K562 (cell line): ENCODE results near the gene PRDM11. TPM values are rescaled to one million over a fixed set of nuclear protein-coding genes. Genes with fewer than 3 reads are reported as not detected.

Experiments used
- ATAC-seq: fragments of 200-7000 bp; cut with Tn5 transposase; 3 replicates; pipeline ENCODE4 v1.9.1; 2020; ENCODE audit warnings: moderate library complexity
- BruUV-seq: library from RNA; stranded (reverse); fragments of 400-500 nt; replicated peaks from 2 replicates; lab custom pipeline; 2021; lab: Mats Ljungman, UMichigan
- CTCF ChIA-PET: fragments of 300-600 bp; formaldehyde crosslinking; extraction: SDS; loops from one replicate; lab custom pipeline; 2021; ENCODE audit warnings: low intra/inter-chr PET ratio; lab: Yijun Ruan, JAX
- POLR2A ChIA-PET: fragments of 300-600, 350-650 bp; sonication (Branson Sonifier 250); formaldehyde crosslinking; extraction: SDS; loops from one replicate; lab custom pipeline; 2021; ENCODE audit warnings: antibody characterized with exemption, inconsistent platforms; lab: Yijun Ruan, JAX
- DNase-seq, 4 experiments: peaks; one replicate each; pipeline versions ENCODE4 v3.0.0 to v3.0.0-alpha.2; 2011 to 2018; ENCODE audit warnings: low spot score in 3 of 4, mixed read lengths in 3 of 4; ENCODE audit errors: extremely low read depth in 1 of 4
- FAIRE-seq: peaks from 2 replicates; lab custom pipeline; 2011; peaks lifted over from hg19 to GRCh38; lab: Jason Lieb, UNC
- H2AFZ ChIP-seq: 2 replicates; pipeline ENCODE4 v1.6.0; 2011; ENCODE audit warnings: low read depth, low read length, control low read depth, inconsistent platforms
- H3K27ac ChIP-seq: fragments of 200-600 bp; 3 replicates; pipeline ENCODE4 v1.8.0; 2011; ENCODE audit warnings: low read depth, mild to moderate bottlenecking, control low read depth, inconsistent platforms, low read length, moderate library complexity, mixed read lengths; ENCODE audit errors: extremely low read depth
- H3K27me3 ChIP-seq, 2 experiments: fragments of 300-600 bp in 1 of 2; 2 replicates in 1 of 2; 3 replicates in 1 of 2; pipeline versions ENCODE4 v1.6.0 to v1.8.0; 2011; ENCODE audit warnings: inconsistent platforms in 2 of 2, low read length in 2 of 2, mild to moderate bottlenecking in 1 of 2, mixed read lengths in 1 of 2, moderate library complexity in 1 of 2; ENCODE audit not compliant: control insufficient read depth in 2 of 2, insufficient read depth in 2 of 2
- H3K36me3 ChIP-seq: fragments of 300-600 bp; 3 replicates; pipeline ENCODE4 v1.8.0; 2011; ENCODE audit warnings: mild to moderate bottlenecking, low read length, inconsistent platforms; ENCODE audit not compliant: control insufficient read depth, insufficient read depth
- H3K4me1 ChIP-seq, 2 experiments: fragments of 200-600 bp in 1 of 2; replicated peaks in 1 of 2; 2 replicates in 1 of 2; 3 replicates in 1 of 2; pipeline versions ENCODE4 v1.5.1 to v1.8.0; 2011; ENCODE audit warnings: inconsistent platforms in 2 of 2, low read length in 2 of 2, mild to moderate bottlenecking in 1 of 2, mixed read lengths in 1 of 2, moderate library complexity in 1 of 2; ENCODE audit not compliant: control insufficient read depth in 2 of 2, insufficient read depth in 2 of 2
- H3K4me2 ChIP-seq: 2 replicates; pipeline ENCODE4 v1.6.1; 2011; ENCODE audit warnings: low read length, control low read depth, inconsistent platforms, mixed read lengths; ENCODE audit not compliant: insufficient read depth
- H3K4me3 ChIP-seq: fragments of 200-600 bp; sonication (generic), shearing (Covaris generic); 2 replicates; pipeline ENCODE4 v1.5.1; 2016; ENCODE audit warnings: control low read depth, inconsistent platforms
- H3K79me2 ChIP-seq: fragments of 200-600 bp; 3 replicates; pipeline ENCODE4 v1.8.0; 2011; ENCODE audit warnings: low read length, inconsistent platforms; ENCODE audit not compliant: control insufficient read depth, insufficient read depth
- H3K9ac ChIP-seq, 2 experiments: 2 replicates each; pipeline versions ENCODE4 v1.6.0 to v1.6.1; 2011; ENCODE audit warnings: low read depth in 2 of 2, low read length in 2 of 2, control low read depth in 1 of 2, inconsistent platforms in 1 of 2, mild to moderate bottlenecking in 1 of 2, mixed read lengths in 1 of 2; ENCODE audit not compliant: insufficient read depth in 1 of 2
- H3K9me1 ChIP-seq: one replicate; pipeline ENCODE4 v1.6.0; 2011; ENCODE audit warnings: inconsistent platforms, mild to moderate bottlenecking, low read length, moderate library complexity; ENCODE audit not compliant: control insufficient read depth, insufficient read depth
- H3K9me3 ChIP-seq: replicated peaks from 2 replicates; pipeline ENCODE4 v1.5.1; 2011; ENCODE audit warnings: low read depth, low read length, inconsistent platforms; ENCODE audit not compliant: control insufficient read depth, insufficient read depth
- H4K20me1 ChIP-seq: replicated peaks from 2 replicates; pipeline ENCODE4 v1.6.1; 2011; ENCODE audit warnings: low read length, inconsistent platforms, mixed read lengths; ENCODE audit not compliant: control insufficient read depth, insufficient read depth
- ATF3 ChIP-seq, 2 experiments: fragments of 450-650 bp in 1 of 2; sonication (generic) in 1 of 2; formaldehyde crosslinking in 1 of 2; IDR thresholded peaks in 1 of 2; conservative IDR thresholded peaks in 1 of 2; 2 replicates each; pipeline versions ENCODE4 v1.6.1 to v1.8.1; 2016 to 2023; ENCODE audit warnings: mild to moderate bottlenecking in 2 of 2, moderate library complexity in 2 of 2, inconsistent platforms in 1 of 2, missing genetic modification reagents in 1 of 2
- BHLHE40 ChIP-seq: IDR thresholded peaks from 2 replicates; pipeline ENCODE4 v1.6.1; 2011; ENCODE audit warnings: low read length, improper control_type of control experiment
- CAMTA2 ChIP-seq: fragments of 250-450 bp; sonication (Bioruptor Pico); conservative IDR thresholded peaks from 2 replicates; pipeline ENCODE4 v1.5.1; 2022
- FOSL1 ChIP-seq: fragments of 200-800 bp; sonication (Bioruptor generic); conservative IDR thresholded peaks from 2 replicates; pipeline ENCODE4 v1.6.1; 2016; ENCODE audit warnings: missing genetic modification characterization, missing compliant biosample characterization
- HNRNPL ChIP-seq: fragments of 200-400 bp; formaldehyde crosslinking; IDR thresholded peaks from 2 replicates; pipeline ENCODE4 v1.6.1; 2017; ENCODE audit warnings: low read depth, mild to moderate bottlenecking, low read length
- HOXB6 ChIP-seq: fragments of 250-450 bp; sonication (Bioruptor Pico); IDR thresholded peaks from 2 replicates; pipeline ENCODE4 v1.5.1; 2022; ENCODE audit warnings: mild to moderate bottlenecking, borderline replicate concordance
- JUND ChIP-seq, 2 experiments: IDR thresholded peaks; 2 replicates in 1 of 2; 3 replicates in 1 of 2; pipeline ENCODE4 v1.6.1; 2011; ENCODE audit warnings: borderline replicate concordance in 2 of 2, low read depth in 2 of 2, low read length in 2 of 2, improper control_type of control experiment in 1 of 2, missing biosample characterization in 1 of 2, missing genetic modification characterization in 1 of 2, missing genetic modification reagents in 1 of 2
- MAZ ChIP-seq, 2 experiments: fragments of 450-650 bp in 1 of 2; sonication (generic) in 1 of 2; formaldehyde crosslinking; IDR thresholded peaks in 1 of 2; conservative IDR thresholded peaks in 1 of 2; 2 replicates each; pipeline versions ENCODE4 v1.4.0 to v1.5.0; 2020; ENCODE audit warnings: mild to moderate bottlenecking in 1 of 2, missing genetic modification reagents in 1 of 2
- NFIX ChIP-seq: fragments of 250-450 bp; sonication (Bioruptor Pico); IDR thresholded peaks from 2 replicates; pipeline ENCODE4 v1.4.0; 2020; ENCODE audit warnings: low read depth, mild to moderate bottlenecking, moderate library complexity
- PCBP1 ChIP-seq: fragments of 200-400 bp; formaldehyde crosslinking; IDR thresholded peaks from 2 replicates; pipeline ENCODE4 v1.6.1; 2018; ENCODE audit warnings: mild to moderate bottlenecking, low read depth, low read length; ENCODE audit not compliant: poor library complexity, severe bottlenecking
- PHF8 ChIP-seq: fragments of 200-600 bp; sonication (generic); IDR thresholded peaks from 2 replicates; pipeline ENCODE4 v1.6.1; 2012; ENCODE audit warnings: mixed run types, mild to moderate bottlenecking, inconsistent platforms, low read length, moderate library complexity, borderline replicate concordance
- RAD21 ChIP-seq, 2 experiments: fragments of 250-450 bp in 1 of 2; fragments of 450-650 bp in 1 of 2; sonication (Bioruptor Pico) in 1 of 2; formaldehyde crosslinking in 1 of 2; IDR thresholded peaks in 1 of 2; conservative IDR thresholded peaks in 1 of 2; 2 replicates each; pipeline versions ENCODE4 v1.4.0 to v1.8.0; 2020 to 2022; ENCODE audit warnings: mild to moderate bottlenecking in 2 of 2, moderate library complexity in 1 of 2
- RB1 ChIP-seq: fragments of 450-650 bp; IDR thresholded peaks from 2 replicates; pipeline ENCODE4 v1.6.1; 2017; ENCODE audit warnings: low read depth, mild to moderate bottlenecking
- RBFOX2 ChIP-seq: fragments of 200-400 bp; formaldehyde crosslinking; IDR thresholded peaks from 2 replicates; pipeline ENCODE4 v1.6.1; 2017; ENCODE audit warnings: low read depth, mild to moderate bottlenecking, low read length, moderate library complexity
- ZFX ChIP-seq: sonication (generic); formaldehyde crosslinking; IDR thresholded peaks from 2 replicates; pipeline ENCODE4 v1.8.0; 2022; ENCODE audit warnings: mild to moderate bottlenecking, missing genetic modification reagents, moderate library complexity
- WGBS: fragments of 100-300 bp; shearing (Covaris generic); methylation state at CpG from one replicate; pipeline ENCODE4 v1.1.6; 2016; ENCODE audit warnings: low coverage, mixed read lengths; ENCODE audit not compliant: insufficient coverage; ENCODE audit errors: missing lambda C conversion rate; 5-methylcytosine and 5-hydroxymethylcytosine counted together
- in situ Hi-C: fragments of 300-500 bp; cut with MboI; formaldehyde crosslinking; loops from 4 replicates; pipeline ENCODE4 v1.15.0; 2018; ENCODE audit warnings: inconsistent platforms, mixed read lengths
- intact Hi-C: fragments of 100-400 bp; cut with micrococcal nuclease; formaldehyde crosslinking; loops from 2 replicates; pipeline ENCODE4 v1.14.2; 2022
- polyA plus RNA-seq, 8 experiments: library from polyadenylated mRNA; depleted of rRNA in 4 of 8; stranded (reverse) in 5 of 8; unstranded in 3 of 8; fragments of >200 nt; fragmentation: Nextera tagmentation in 2 of 8; fragmentation: Illumina TruSeq in 1 of 8; extraction: Ambion mirVana in 2 of 8; extraction: Trizol in 1 of 8; gene quantifications; 2 replicates each; pipeline versions ENCODE4 v1.2.1 to v1.2.3, GENCODE V29; 2011 to 2014; ENCODE audit warnings: inconsistent platforms in 1 of 8, missing spikeins in 1 of 8
- total RNA-seq, 7 experiments: library from RNA; depleted of rRNA in 6 of 7; stranded (reverse); fragments of >200 nt in 6 of 7; fragmentation: Illumina TruSeq in 2 of 7; extraction: Trizol in 2 of 7; gene quantifications; 2 replicates each; pipeline versions ENCODE4 v1.2.1 to v1.2.3, GENCODE V29; 2011 to 2021; ENCODE audit warnings: low replicate concordance in 1 of 7
- TF ChIP-seq, protein P1 (sequence below), 2 experiments: IDR thresholded peaks; 2 replicates each; pipeline ENCODE4 v1.6.1; 2011; ENCODE audit warnings: borderline replicate concordance in 1 of 2, control low read depth in 1 of 2, low read depth in 1 of 2, low read length in 1 of 2, mild to moderate bottlenecking in 1 of 2, mixed read lengths in 1 of 2, moderate library complexity in 1 of 2; ENCODE audit not compliant: insufficient read depth in 1 of 2, insufficient read length in 1 of 2, poor library complexity in 1 of 2, severe bottlenecking in 1 of 2; ENCODE audit errors: extremely low read depth in 1 of 2
- TF ChIP-seq, protein P2 (sequence below): fragments of 200-800 bp; sonication (Bioruptor generic); IDR thresholded peaks from 2 replicates; pipeline ENCODE4 v1.6.1; 2017; ENCODE audit warnings: missing genetic modification characterization, missing compliant biosample characterization

Gene PRDM11
- total and polyA plus RNA-seq, 9 of the 15 experiments (the other 6 are each of a cell fraction or from before 2014, with no cell fraction given): 0.01 to 1.1 (median 0.29) TPM

DNA sequence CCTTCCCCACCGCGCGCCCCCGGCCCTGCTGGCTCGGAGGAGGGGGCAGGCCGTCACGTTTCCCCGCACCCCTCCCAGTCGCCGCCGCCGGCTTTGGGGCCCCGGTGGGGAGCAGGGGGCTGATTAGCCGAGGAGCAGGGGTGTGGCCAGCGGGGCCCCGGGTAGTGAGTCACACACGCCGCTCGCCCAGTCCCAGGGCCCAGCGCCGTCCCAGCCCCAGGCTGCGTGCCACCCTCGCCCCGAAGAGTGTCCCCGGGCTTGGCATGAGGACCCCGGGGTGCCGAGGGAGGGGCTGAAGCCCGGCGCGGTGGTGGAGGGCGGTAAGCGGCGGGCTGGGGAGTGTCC lies 34.4 kb downstream of the PRDM11 start:
- ChIA-PET CTCF (no interaction called here), POLR2A (no interaction called here)
- H4K20me1 ChIP-seq: peaks cover 6% of the 10 kb centered on the region
- in situ Hi-C loops (no loop called here), intact Hi-C loops (no loop called here)
- peak overlapping the region; percentile 17 to 33; a peak in 2 of 4 replicates for H3K9ac ChIP-seq
- peaks cover 22 to 28% of the 10 kb centered on the region in 2 experiments for H3K4me1 ChIP-seq
- no peaks in the 10 kb centered on the region for H3K36me3 ChIP-seq
- peak; percentile 76 for ATAC-seq
- H3K27me3 ChIP-seq: peaks cover 3 to 24% of the 10 kb centered on the region in 2 experiments; a peak in 3 of 5 replicates
- no TSS peak for BruUV-seq
- 4% methylated on average over 14 of the region's 33 CpGs for WGBS
- H3K9me1 ChIP-seq: peaks cover 4% of the 10 kb centered on the region
- peak; percentile 37 to 86 (median 80) for DNase-seq
- no peak for FAIRE-seq
- peak overlapping the region; percentile 25; the same call in 1 of the 2 replicates for H3K4me3 ChIP-seq
- no peaks in the 10 kb centered on the region for H3K79me2 ChIP-seq
- H3K27ac ChIP-seq: no peak overlapping the region
- H3K9me3 ChIP-seq: no peaks in the 10 kb centered on the region
- no peak overlapping the region; the same call in 1 of the 2 replicates for H2AFZ ChIP-seq
- peak overlapping the region; percentile 35; the same call in 1 of the 2 replicates for H3K4me2 ChIP-seq
- 0 out of 2 replicates have a peak, but pooled peaks have one; percentile 25 for TF ChIP-seq RB1
- TF ChIP-seq, protein P1, sequence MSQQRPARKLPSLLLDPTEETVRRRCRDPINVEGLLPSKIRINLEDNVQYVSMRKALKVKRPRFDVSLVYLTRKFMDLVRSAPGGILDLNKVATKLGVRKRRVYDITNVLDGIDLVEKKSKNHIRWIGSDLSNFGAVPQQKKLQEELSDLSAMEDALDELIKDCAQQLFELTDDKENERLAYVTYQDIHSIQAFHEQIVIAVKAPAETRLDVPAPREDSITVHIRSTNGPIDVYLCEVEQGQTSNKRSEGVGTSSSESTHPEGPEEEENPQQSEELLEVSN (IDR thresholded peaks at IDR 0.05; ENCODE audit: borderline replicate concordance in 1 of 2, extremely low read depth in 1 of 2, insufficient read depth in 1 of 2, insufficient read length in 1 of 2, low read depth in 1 of 2, low read length in 1 of 2, poor library complexity in 1 of 2, severe bottlenecking in 1 of 2): peak in 1 of 2 experiments; percentile 6
- TF ChIP-seq, protein P2, sequence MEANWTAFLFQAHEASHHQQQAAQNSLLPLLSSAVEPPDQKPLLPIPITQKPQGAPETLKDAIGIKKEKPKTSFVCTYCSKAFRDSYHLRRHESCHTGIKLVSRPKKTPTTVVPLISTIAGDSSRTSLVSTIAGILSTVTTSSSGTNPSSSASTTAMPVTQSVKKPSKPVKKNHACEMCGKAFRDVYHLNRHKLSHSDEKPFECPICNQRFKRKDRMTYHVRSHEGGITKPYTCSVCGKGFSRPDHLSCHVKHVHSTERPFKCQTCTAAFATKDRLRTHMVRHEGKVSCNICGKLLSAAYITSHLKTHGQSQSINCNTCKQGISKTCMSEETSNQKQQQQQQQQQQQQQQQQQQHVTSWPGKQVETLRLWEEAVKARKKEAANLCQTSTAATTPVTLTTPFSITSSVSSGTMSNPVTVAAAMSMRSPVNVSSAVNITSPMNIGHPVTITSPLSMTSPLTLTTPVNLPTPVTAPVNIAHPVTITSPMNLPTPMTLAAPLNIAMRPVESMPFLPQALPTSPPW (CRISPR knock-in tag): peak; percentile 79
- no peak for TF ChIP-seq NFIX
- TF ChIP-seq ATF3 (IDR thresholded peaks at IDR 0.05): peak; percentile 25; the same call in 1 of the 2 replicates
- TF ChIP-seq ATF3 (CRISPR knock-in tag; conservative IDR thresholded peaks at IDR 0.05): no peak
- TF ChIP-seq PCBP1: peak; percentile 31
- peak; percentile 87 for TF ChIP-seq FOSL1
- TF ChIP-seq PHF8: 0 out of 2 replicates have a peak, but pooled peaks have one; percentile 17
- no peak for TF ChIP-seq RAD21 (CRISPR knock-in tag; conservative IDR thresholded peaks at IDR 0.05 in 1 of 2, IDR thresholded peaks at IDR 0.05 in 1 of 2)
- TF ChIP-seq HOXB6: no peak
- TF ChIP-seq CAMTA2 (CRISPR knock-in tag): no peak
- peak; percentile 46; the same call in 1 of the 2 replicates for TF ChIP-seq BHLHE40
- peak; percentile 71 for TF ChIP-seq HNRNPL
- 0 out of 2 replicates have a peak, but pooled peaks have one; percentile 22 for TF ChIP-seq RBFOX2
- TF ChIP-seq JUND (IDR thresholded peaks at IDR 0.05; ENCODE audit: borderline replicate concordance, low read depth, low read length): peak; percentile 41; the same call in 1 of the 2 replicates
- peak; percentile 27; the same call in 1 of the 3 replicates for TF ChIP-seq JUND (tag; IDR thresholded peaks at IDR 0.05; ENCODE audit: borderline replicate concordance, low read depth, low read length)
- TF ChIP-seq ZFX: peak; percentile 60
- peak in 1 of 2 experiments; percentile 74; a peak in 1 of 4 replicates for TF ChIP-seq MAZ (CRISPR knock-in tag; conservative IDR thresholded peaks at IDR 0.05 in 1 of 2, IDR thresholded peaks at IDR 0.05 in 1 of 2)
